Measurements from ENCODE around the gene CKLF.

The CKLF gene

DNA sequence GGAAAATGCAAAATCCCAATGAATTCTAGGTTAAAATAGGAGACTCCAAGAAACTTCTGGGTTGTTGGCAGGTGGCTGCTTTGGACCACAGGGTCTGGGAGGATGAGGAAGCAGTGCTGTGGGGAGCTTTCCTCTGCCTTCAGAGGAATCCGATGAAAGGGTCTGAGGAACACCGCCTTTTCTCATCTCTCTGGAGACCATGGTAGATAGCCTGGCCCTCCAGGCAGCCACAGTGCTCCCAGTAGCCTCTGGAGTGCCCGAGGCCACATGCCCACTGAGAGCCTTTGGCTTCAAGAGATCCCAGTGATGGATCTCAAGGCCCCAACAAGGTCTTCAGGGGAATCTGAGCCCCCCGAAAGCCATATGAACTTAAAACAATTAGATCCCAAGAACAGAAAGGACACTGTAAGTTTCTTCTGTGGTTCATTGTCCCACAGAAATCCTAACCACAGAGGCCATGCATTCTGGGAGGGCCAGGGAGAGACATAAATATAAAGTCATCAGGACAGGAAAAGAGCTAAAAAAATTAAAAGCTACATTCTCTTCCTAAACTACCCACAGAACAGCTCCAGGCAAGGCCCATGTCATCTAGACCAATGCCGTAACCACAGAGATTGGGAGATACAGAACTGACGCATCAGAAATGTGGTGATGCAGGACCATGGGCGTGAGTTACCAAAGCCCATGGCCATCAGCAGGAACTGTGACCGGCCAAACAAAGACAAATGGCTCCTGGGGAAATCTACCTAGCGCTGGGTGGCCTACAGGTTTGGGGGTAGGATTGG is 26.8 kb upstream of the CKLF start:
- Mint-ChIP-seq H3K27me3 (no peaks in the 10 kb centered on the region), H3K36me3 (no peaks in the 10 kb centered on the region), H3K27ac (peak overlapping the region; percentile 74), H3K9me3 (no peaks in the 10 kb centered on the region), H3K4me3 (no peak overlapping the region), H3K4me1 (peaks cover 73% of the 10 kb centered on the region)

- Mint-ChIP-seq H3K9me3 (no peaks in the 10 kb centered on the region), H3K4me3 (no peak overlapping the region), H3K27me3 (no peaks in the 10 kb centered on the region), H3K36me3 (no peaks in the 10 kb centered on the region), H3K4me1 (peaks cover 46% of the 10 kb centered on the region), H3K27ac (no peak overlapping the region)
These were observed 24.1 kb upstream of the CKLF start for GRCh38 chr16:66528294-66528693.

DNA sequence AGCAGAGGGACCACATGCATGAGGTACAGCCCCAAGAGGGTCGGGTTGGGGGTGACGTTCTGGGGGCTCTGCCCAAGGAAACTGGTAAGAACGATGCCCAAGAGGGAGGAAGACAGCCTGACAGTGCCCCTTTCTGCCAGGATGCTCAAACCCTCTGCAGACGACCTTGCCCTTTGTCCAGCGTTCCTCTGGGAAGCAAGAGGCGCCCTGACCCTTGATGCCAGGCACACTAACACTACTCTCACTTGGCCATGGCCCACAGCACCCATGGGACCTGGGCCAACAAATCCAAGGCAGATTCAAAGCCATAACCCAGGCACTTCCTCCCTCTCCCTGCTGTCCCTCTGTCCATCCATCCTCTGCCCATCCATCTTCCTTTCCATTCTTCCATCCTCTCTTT is 22.9 kb upstream of the CKLF start:
- H3K27ac Mint-ChIP-seq: no peak overlapping the region

GRCh38 chr16:66534376-66534799 is 18.0 kb upstream of the CKLF start:
- H3K36me3 Mint-ChIP-seq: peaks cover 6% of the 10 kb centered on the region
- no peaks in the 10 kb centered on the region for H3K27me3 Mint-ChIP-seq
- no peak overlapping the region for H3K4me3 Mint-ChIP-seq
- H3K9me3 Mint-ChIP-seq: no peaks in the 10 kb centered on the region
- H3K27ac Mint-ChIP-seq: no peak overlapping the region
- H3K4me1 Mint-ChIP-seq: peaks cover 11% of the 10 kb centered on the region

More for the DNA sequence above, 22.9 kb upstream of the CKLF start:
- Mint-ChIP-seq H3K4me1 (peaks cover 35% of the 10 kb centered on the region), H3K27me3 (no peaks in the 10 kb centered on the region), H3K36me3 (no peaks in the 10 kb centered on the region), H3K9me3 (no peaks in the 10 kb centered on the region), H3K4me3 (no peak overlapping the region)

DNA sequence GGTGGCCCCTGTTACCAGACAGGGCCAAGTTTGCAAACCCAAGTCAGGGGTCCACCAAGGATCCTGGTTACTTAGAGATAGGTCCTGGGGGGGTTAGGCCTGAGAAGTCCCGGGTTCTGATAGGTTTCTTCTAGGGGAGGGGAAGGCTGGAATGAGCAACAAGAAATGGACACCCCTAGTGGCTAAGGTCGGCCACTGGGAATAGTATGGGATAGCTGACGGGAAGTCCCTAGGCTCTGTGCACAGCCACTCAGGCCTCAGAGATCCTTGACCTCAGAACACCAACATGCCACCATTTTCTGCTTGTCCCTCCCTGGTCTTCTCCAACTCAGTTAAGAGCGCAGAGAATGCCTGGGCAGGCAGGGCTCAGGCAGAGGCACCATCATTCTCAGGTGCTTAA is 15.9 kb upstream of the CKLF start:
- H3K27ac Mint-ChIP-seq: no peak overlapping the region
- H3K4me1 Mint-ChIP-seq: peaks cover 13% of the 10 kb centered on the region
- no peak overlapping the region for H3K4me3 Mint-ChIP-seq
- peaks cover 6% of the 10 kb centered on the region for H3K36me3 Mint-ChIP-seq
- no peaks in the 10 kb centered on the region for H3K27me3 Mint-ChIP-seq
- no peaks in the 10 kb centered on the region for H3K9me3 Mint-ChIP-seq

DNA sequence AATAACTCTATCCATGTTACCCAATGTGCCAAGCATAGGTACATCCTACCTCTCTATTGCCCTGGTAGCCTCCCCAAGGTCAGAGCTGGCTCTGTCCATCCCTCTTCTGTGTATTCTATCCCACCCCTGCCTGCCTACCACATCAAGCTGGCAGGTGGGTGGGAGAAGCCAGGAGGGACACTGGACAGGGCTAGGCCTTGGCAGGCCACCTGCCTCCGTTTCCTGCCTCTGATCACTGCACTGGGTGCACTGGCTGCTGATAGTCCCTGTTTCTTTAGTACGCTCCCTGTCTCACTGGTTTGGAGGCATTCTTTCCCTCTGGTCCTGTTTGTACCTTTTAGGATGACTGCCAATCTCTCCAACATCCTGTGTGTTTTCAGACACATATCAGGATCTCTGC is 15.1 kb upstream of the CKLF start:
- peaks cover 6% of the 10 kb centered on the region for H3K36me3 Mint-ChIP-seq
- no peak overlapping the region for H3K27ac Mint-ChIP-seq
- no peaks in the 10 kb centered on the region for H3K9me3 Mint-ChIP-seq
- H3K4me1 Mint-ChIP-seq: peaks cover 13% of the 10 kb centered on the region
- H3K27me3 Mint-ChIP-seq: no peaks in the 10 kb centered on the region
- H3K4me3 Mint-ChIP-seq: no peak overlapping the region

- Mint-ChIP-seq H3K9me3 (no peaks in the 10 kb centered on the region), H3K27ac (no peak overlapping the region), H3K4me3 (no peak overlapping the region), H3K36me3 (peaks cover 6% of the 10 kb centered on the region), H3K27me3 (no peaks in the 10 kb centered on the region), H3K4me1 (peaks cover 13% of the 10 kb centered on the region)
These were observed 13.5 kb upstream of the CKLF start for GRCh38 chr16:66538910-66539309.

- H3K36me3 Mint-ChIP-seq: peaks cover 6% of the 10 kb centered on the region
These were observed 12.5 kb upstream of the CKLF start for GRCh38 chr16:66539623-66540469.

DNA sequence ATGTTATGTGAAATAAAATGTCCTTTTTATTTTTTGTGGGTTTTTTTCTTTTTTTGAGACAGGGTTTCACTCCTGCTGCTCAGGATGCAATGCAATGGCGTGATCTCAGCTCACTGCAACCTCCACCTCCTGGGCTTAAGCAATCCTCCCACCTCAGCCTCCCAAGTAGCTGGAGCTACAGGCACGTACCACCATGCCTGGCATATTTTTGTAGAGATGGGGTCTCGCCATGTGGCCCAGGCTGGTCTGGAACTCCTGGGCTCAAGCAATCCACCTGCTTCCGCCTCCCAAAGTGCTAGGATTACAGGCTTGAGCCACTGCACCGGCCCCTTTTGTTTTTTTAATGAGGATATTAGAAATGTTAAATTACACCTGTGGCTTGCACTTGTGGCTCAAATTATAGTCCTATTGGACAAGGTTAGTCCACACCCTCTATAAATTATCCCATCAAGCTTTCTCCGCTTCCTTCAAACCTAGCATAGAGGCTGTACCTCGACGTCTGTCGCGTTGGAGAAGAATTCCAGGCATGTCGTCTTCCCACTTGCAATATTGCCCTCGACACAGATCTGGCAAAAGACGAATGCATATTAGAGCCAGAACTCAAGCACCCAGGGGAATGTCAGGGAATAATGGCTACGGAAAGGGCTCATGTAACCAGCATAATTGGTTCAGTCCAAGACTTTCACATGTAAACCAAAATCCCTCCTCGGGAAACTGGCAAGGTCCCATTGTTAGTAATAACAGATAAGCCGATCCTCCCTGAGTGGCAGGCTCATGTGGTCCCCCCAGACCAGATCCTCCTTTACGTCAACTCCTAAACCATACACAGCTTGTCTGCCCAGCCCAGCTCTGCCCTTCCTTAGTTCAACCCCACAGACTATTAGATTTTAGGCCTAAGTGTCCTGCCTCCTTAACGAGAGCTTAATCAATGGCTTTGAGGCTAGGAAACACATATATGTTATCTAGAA is 10.7 kb upstream of the CKLF start:
- Mint-ChIP-seq H3K4me1 (peaks cover 13% of the 10 kb centered on the region), H3K9me3 (no peaks in the 10 kb centered on the region), H3K4me3 (no peak overlapping the region), H3K27me3 (no peaks in the 10 kb centered on the region), H3K36me3 (peaks cover 3% of the 10 kb centered on the region), H3K27ac (no peak overlapping the region)

More at GRCh38 chr16:66539623-66540469, 12.5 kb upstream of the CKLF start:
- Mint-ChIP-seq H3K27ac (no peak overlapping the region), H3K27me3 (no peaks in the 10 kb centered on the region), H3K4me3 (no peak overlapping the region), H3K9me3 (no peaks in the 10 kb centered on the region), H3K4me1 (peaks cover 13% of the 10 kb centered on the region)

GRCh38 chr16:66542396-66542795 is 10.0 kb upstream of the CKLF start:
- no peaks in the 10 kb centered on the region for H3K27me3 Mint-ChIP-seq
- H3K36me3 Mint-ChIP-seq: peaks cover 2% of the 10 kb centered on the region
- H3K4me1 Mint-ChIP-seq: peaks cover 17% of the 10 kb centered on the region
- H3K4me3 Mint-ChIP-seq: no peak overlapping the region
- H3K27ac Mint-ChIP-seq: no peak overlapping the region
- no peaks in the 10 kb centered on the region for H3K9me3 Mint-ChIP-seq

GRCh38 chr16:66543541-66543940 is 8.8 kb upstream of the CKLF start:
- H3K27ac Mint-ChIP-seq: no peak overlapping the region
- H3K9me3 Mint-ChIP-seq: no peaks in the 10 kb centered on the region
- peaks cover 2% of the 10 kb centered on the region for H3K36me3 Mint-ChIP-seq
- H3K27me3 Mint-ChIP-seq: no peaks in the 10 kb centered on the region
- H3K4me1 Mint-ChIP-seq: peaks cover 28% of the 10 kb centered on the region
- H3K4me3 Mint-ChIP-seq: no peak overlapping the region

- Mint-ChIP-seq H3K4me1 (peaks cover 31% of the 10 kb centered on the region), H3K27me3 (no peaks in the 10 kb centered on the region)
These were observed 8.2 kb upstream of the CKLF start for GRCh38 chr16:66544016-66544757.

DNA sequence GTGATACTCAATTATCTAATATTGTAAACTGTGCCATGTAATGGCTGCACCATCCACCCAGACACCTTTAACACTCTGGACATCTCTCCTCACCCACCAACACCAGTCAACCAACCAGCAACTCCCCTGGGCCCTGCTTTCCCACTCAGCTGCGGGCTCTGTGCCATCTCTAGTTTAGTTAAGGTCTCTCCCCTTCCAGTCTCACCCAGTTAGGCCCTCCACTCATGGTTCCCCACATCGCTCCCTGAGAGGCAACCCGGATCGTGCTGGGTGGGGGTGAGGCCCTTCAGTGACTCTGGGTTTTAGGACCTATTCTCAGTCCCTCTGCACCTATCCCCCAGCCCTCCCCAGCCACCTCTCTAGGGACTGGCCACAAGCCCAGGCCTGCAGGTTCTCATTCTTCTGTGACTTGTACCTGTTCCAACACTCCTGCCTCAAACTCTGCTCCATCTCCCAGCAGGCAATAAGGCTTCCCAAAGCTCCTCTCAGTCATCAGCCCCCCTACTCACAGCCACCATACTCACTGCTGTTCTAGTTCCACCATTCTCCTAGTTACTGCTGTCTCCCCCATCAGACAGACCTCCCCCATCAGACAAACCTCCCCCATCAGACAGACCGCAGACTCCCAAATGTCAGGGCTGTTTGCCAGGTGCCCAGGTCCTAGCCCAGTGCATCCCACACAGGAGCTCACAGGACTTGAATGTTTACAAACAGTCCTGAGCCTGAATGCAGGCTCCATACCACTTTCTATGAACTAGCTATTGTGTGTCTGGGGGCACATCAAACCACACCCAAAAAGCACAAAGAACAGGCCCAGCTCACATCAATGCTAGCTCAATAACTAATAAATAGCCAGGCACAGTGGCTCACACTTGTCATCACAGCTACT is 5.0 kb upstream of the CKLF start:
- Mint-ChIP-seq H3K9me3 (no peaks in the 10 kb centered on the region), H3K27ac (peak overlapping the region; percentile 52), H3K27me3 (no peaks in the 10 kb centered on the region), H3K36me3 (no peaks in the 10 kb centered on the region), H3K4me1 (peaks cover 44% of the 10 kb centered on the region), H3K4me3 (no peak overlapping the region)

More at GRCh38 chr16:66544016-66544757, 8.2 kb upstream of the CKLF start:
- H3K9me3 Mint-ChIP-seq: no peaks in the 10 kb centered on the region
- H3K27ac Mint-ChIP-seq: no peak overlapping the region
- H3K36me3 Mint-ChIP-seq: no peaks in the 10 kb centered on the region
- H3K4me3 Mint-ChIP-seq: no peak overlapping the region

GRCh38 chr16:66548068-66548467 is 4.3 kb upstream of the CKLF start:
- peaks cover 51% of the 10 kb centered on the region for H3K4me1 Mint-ChIP-seq
- H3K36me3 Mint-ChIP-seq: no peaks in the 10 kb centered on the region
- peak overlapping the region; percentile 71 for H3K27ac Mint-ChIP-seq
- H3K27me3 Mint-ChIP-seq: no peaks in the 10 kb centered on the region
- H3K9me3 Mint-ChIP-seq: no peaks in the 10 kb centered on the region
- peak overlapping the region; percentile 72 for H3K4me3 Mint-ChIP-seq

Data from activated naive CD4-positive, alpha-beta T cell treated with anti-CD3 and anti-CD28 coated beads, Interleukin-2, amount 50 U/mL, for 24 hours (primary cell).